ENCODE measurements around the gene CHD6.

The CHD6 gene

DNA sequence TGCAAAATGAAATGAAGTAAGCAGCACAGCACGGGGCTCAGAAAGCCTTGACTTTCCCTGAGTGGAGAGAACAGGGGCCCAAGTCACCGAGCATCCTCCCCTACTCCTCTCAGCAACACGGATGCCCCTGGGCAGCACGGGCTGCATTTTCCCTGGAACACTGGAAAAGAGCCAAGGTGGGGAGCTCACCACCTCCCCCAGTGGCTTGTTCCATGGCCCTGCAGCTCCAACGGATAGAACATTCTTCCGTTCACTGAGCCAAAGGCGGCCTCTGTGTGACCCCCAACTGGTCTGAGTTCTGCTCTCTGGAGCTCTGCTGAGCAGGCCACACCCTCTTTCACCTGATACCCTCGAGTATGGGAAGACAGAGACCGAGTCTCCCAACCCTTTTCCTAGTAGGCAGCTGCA is 230.7 kb downstream of the CHD6 start:
- DNase-seq, result no peak

DNA sequence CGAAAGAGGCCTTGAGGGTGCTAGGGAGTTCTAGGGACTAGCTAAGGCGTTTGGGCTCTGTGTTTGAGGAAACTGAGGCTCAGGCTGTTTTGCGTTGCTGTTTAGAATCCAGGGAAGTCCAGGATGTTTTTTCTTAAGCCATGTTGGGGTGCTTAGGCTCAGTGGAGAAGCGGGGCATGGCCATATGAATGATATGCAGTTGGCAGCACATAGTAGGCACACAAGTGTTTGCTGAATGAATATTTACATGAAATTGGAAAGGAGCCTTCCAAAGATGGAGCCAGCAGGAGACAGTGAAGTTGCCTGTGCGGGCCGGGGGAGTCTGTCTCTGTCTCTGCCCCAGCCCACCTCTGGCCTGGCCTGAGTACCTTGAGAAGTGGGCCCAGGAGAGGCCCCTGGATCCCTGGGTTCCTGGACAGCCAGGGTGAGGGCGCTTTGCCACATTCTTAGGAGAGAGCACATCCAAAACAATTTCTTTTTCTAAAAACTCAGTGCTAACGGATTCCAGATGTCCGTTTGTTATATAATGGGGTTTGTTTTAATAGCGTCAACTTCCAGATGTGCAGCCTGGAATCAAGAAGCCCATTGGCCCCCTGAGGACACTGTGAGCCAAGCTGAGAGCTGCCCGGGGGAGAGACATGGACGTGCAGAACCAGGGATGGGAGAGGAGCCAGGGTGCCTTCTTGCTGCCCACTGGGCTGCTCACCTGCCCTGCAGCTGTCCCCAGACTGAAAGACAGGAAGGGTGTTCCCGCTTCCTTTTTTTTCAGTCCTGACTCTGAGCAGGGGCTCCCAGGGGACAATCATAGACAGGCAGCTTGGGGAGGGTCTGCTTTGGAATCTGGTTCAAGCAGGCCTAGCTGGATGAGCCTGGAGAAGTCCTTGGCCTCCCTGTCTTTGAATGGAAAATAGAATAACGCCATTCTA is 231.4 kb downstream of the CHD6 start:
- DNase-seq, result no peak

GRCh38 chr20:41382791-41383305 is 235.3 kb downstream of the CHD6 start:
- no peak for DNase-seq

DNA sequence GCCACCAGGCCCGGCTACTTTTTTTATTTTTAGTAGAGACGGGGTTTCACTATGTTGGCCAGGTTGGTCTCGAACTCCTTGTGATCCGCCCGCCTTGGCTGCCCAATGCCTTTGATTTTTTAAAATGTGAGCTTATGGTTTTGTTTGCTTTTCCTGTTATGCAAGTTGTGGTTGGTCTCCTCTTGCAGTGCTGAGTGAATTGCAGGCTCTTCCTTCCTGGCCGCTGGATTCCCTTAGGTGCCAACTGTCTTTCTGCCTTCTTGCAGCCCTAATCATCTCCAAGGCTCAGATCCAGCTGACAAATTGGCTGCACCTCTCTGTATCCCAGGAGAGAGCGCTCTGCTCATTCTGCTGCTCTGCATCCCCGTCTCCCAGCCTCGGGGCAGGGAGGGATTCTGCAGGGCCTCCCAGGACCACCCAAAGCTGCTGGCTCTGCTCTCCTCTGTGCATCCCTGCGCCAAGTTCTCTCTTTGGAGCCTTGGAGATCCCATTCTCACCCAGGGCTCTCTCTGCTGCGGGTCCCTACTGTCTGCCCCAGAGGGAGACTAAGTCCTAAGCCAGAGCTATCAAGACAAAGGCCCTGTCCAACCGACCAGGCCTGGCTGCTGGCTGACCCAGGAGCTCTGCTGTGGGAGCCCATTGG is 237.5 kb downstream of the CHD6 start:
- no peak for DNase-seq

DNA sequence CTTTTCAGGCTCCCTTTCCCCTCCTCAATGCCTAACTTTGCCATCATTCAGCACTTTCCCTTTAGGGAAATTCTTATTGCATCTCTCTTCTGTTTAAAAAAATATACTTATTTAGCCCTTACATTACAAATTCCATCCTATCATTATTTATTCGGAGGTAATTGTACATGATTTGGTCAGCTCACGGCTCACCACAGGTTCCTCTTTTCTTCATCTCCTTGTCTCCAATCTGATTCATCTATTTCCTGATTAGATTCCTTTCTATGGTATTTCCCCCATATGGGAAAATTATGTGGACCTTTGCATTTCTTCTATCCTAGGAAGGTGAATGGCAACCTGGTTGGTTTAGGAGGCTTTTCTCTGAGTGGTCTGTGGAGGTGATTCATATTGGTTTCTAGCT is 238.6 kb downstream of the CHD6 start:
- no peak for DNase-seq

GRCh38 chr20:41377275-41377674 is 240.9 kb downstream of the CHD6 start:
- no peak for DNase-seq

DNA sequence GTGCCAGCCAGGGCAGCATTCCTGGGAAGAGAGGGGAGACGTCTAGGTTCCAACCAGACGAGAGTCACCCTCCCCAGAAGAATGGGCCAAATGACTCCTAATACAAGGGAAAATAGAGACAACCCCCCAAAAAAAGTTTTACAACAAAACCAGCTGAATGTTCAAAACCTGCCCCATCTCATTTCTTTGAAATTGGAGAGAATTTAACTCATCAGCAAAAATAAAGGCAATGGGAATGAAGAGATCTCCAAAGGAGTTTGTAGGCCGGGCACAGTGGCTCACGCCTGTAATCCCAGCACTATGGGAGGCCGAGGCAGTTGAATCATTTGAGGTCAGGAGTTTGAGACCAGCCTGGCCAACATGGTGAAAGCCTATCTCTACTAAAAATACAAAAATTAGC is 241.8 kb downstream of the CHD6 start:
- no peak for DNase-seq

DNA sequence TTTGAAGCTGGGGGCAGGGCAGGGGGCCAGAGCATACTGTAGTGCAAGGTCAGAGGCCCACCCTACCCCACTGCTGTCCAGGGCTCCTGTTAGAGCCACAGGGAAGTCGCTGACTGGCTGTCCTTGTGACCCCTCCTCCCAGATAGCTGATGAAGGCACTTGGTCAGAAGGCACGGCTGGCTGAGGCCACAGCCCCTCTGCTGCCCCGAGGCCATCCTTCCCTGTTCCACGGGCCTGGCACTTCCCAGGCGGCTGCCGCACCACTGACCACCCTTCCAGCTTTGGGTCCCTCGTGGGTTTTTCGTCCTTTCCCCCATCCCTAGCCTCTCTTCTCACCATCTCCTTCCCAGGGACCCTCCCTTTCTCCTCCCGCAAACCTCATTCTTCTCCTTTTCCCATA is 242.3 kb downstream of the CHD6 start:
- DNase-seq, result no peak

DNA sequence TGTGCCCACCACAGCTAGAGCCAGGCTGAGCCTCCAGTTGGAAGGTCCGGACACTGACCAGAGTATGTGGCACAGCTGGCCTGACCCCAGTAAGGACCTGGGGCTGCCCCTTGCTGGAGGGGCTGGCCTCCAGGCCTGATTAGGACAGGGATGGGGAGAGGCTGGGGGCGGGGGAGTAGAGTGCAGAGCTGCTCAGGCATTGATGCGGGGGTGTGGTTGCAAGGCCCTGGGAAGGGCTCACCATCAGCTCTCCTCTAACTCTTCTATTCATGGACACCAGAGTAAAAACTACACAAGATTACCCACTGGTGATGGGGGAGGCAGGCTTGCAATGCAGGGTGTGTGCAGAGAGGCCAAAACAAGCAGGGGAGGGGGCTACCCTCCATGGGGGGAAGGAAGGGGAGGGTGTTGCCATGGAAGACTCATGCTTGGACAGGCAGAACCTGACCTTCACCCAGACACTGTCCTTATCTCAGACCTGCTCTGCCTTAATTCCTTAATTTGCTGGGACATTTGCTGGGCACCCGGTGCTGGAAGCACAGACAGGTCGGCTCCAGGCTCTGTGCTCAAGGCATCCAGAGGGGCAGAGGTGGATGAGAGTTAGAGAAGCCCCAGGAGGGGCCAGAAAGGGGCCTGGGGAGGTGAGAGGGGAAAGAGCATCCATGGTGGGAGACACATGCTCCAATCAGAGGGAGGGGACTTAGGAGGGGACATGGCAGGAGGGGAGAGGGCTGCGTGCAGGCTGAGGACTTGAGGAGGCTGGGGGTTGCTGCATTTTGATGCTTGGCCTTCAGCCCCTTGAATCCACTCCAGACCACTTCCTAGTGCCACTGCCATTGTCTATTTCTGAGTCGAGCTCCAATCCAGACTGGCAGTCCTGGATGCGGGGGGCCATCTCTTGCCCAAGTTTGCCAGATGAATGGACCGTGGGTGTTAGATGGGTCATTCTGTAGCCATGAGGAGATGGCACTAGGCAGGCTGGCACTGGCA is 244.0 kb downstream of the CHD6 start:
- DNase-seq, result no peak

GRCh38 chr20:41373251-41373783 is 244.9 kb downstream of the CHD6 start:
- no peak for DNase-seq

DNA sequence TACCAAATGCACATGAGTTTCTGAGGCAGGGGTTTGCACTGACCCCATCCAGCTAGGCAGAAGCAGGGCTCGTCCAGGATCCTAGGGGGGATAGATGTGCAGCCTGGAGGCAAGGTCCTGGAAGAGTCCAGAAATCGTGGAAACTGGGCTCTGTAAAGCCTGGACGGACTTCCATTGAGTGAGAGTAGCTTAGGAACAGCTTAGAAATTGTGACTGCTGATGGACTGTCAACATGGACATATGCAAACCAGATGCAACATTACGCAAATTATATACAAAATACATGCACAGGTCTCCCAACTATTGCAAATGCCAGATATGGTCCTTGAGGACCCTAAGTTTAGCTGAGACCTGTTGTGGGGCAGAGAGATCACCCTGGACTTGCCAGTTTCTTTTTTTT is 246.8 kb downstream of the CHD6 start:
- no peak for DNase-seq

DNA sequence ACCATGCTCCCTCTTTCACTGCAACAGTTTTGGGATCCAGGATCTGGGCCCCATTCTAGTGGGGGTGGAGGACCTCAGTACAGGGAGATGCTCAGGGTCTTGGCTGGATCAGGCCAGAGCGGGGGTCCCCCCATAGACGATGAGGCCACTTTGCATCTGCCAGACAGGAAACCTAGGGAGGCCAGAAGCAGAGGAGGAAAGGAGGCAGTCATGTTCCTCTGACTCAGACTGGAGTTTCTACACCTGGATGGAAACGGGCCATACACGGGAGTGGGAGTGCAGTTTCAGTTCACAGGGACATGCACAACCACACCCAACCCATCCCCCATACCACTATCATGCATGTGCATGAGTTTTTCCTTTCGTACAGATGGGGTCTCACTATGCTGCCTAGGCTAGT is 248.0 kb downstream of the CHD6 start:
- DNase-seq, result peak in 1 of 2 experiments; percentile 14

- no peak for DNase-seq
Measured at GRCh38 chr20:41369673-41370072, 248.5 kb downstream of the CHD6 start.

GRCh38 chr20:41367956-41368355 is 250.2 kb downstream of the CHD6 start:
- DNase-seq, result no peak

DNA sequence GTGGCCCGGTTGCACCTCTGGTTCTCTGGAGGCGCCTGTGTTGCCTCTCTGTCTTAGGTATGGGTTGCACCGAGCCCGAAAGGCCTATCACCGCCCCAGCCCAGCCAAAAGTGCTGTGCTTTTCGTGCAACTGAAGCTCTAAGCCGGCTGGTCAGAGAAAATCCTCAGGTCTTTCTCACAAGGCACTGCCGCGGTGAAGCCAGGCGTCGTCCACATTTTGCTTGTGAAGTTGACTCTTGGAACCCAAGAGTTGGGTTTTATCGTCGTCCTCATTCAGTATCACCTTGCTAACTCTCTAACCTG is 250.8 kb downstream of the CHD6 start:
- no peak for DNase-seq

DNA sequence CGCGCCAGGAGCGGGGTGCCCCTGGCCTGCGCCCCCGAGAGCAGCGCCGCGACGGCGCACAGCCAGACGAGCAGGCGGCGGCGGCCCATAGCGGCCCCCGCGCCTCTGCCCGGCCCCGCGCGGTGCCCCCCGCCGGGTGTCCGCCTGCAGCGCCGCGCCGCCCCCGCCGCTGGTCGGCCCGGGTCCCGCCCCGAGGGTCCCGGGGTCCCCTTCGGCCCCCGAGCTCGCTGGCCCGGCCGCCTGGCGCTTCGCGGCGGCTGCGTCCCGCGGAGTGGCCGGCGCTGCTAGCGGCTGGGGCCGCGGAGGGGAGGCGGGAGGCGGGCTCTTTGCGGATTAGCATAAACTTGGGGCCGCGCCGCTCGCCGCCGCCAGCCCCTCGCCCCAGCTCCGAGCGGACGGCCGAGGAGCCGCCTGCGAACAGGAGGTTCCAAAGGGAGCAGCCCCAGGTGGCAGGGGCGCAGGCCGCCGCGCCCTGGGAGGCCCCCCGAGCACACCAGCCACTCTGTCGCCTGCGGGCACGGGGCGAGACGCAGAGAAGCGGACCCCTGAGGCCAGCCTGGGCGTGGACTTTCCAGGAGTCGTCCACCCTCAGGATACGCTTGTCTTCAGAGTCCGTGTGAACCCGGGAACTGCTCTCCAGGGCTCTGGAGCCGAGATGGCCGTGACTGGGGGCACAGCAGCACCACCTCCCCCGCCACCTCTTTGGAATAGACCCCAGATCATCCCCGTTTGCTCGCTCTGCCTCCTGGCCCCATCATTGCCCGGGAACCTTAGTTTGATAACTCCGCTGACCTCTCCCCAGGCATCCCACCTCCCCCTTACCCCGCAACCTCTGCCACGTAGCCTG is 251.4 kb downstream of the CHD6 start, which contains the start of gene EMILIN3:
Gene EMILIN3, minus strand, starts transcription at position 273 of the 847 bp plus-strand sequence. Its CDS starts 184 bp downstream, at position 89.
- no peak for DNase-seq

DNA sequence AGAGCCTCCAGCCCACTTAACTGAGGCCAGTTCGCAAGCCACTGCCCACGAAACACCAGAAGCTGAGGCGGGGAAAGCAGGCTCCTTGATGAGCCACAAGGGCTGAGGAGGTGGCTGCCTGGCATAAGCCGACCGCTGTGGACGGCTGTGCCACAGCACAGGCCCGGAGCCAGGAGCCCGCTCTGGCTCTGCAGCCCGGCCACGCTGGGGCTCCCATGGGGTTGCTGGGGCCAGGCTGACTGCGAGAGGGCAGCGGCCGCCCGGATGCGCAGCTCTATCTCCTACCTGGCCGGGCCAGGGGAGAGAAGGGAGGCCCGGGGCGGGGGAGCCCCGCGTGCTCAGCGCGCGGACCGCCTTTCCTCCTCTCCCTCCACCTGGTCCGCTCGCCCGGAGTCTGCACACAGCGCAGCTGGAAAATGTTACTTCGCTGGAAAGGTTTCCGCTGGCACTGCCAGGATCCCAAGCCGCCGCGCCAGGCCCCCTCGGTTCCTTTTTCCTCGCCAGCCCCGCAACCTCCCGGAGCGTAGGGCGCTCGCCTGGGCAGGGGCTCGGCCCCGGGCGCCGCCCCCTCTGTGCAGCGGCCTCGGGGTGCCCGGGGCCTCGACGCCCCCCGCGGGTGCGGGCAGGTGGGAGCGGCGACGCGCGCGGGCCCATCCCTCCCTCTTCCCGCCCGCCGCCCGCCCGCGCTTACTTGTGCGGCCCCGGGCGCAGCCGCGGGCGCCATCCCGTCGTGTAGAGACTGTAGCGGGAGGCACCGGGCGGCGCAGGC is 252.2 kb downstream of the CHD6 start:
- no peak for DNase-seq

DNA sequence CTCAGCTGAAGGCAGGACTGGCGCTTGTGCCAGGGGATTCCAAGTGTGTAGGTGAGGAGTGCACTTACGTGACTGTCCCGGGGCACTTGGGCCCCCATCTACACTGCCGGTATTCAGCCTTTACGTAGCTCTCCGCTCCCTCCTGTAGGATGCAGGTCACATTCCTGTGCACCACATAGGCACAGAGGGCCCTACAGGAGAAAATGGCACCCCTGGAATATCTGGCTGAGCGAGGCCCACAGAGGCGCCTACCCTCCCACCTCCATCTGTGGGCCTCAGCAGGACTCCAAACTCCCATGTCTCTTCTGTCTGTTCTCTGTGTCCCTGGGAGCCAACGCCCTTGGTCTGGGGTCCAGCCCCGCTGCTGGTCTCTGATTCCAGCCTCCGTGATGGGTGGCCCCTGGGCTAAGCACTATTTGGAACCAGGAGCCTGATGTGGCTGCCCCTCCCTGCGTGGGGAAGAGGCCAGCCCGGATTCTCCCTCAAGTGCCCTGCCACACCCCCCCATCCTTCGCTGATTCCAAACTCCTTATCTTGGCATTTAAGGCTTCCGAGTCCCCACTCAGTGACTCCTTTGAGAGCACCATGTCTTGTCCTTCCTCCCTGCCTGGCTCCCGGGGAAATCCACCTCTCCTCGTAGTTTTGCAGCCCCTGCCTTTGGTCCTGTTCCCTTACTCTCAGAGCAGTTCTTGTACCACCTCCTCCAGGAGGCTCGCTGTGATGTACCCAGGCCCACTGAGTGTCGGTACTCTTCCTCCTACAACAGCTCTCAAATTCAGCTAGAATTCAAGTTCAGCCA is 253.0 kb downstream of the CHD6 start:
- DNase-seq, result no peak

- no peak for DNase-seq
Measured at GRCh38 chr20:41364236-41364855, 253.8 kb downstream of the CHD6 start.

DNA sequence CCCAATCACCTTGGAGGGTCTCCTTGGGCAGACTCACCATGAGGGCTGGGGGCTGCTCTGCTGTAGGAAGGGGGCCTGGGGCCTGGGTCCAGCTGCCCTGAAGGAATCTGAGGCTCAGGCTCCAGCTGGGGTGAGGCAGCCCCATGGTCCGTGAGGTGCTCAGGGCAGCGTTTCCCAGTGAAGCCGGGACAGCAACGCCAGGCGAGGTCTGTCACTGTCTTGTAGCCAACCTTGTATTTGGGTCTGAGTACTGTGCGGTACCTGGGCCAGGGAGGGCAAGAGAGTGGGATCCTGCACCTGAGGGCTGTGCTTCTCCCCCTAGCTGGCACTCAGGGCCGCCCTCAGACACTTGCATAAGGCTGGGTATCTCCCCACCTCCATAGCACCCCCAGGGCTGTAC is 254.6 kb downstream of the CHD6 start:
- DNase-seq, result no peak

All from activated CD4-positive, alpha-beta T cell treated with anti-CD3 and anti-CD28 coated beads, Interleukin-2, amount 50 U/mL, for 48 hours (primary cell).